Fibroblast of skin of back (primary cell): ENCODE data around the gene AUTS2.
"Not testable (repeated sequence)": the region's sequence is repeated elsewhere in the genome, so short reads cannot be mapped to it uniquely, and the experiment has no call there.

Source experiments
- DNase-seq: peaks from one replicate; pipeline ENCODE4 v3.0.0-alpha.2; 2013

AUTS2 gene

DNA sequence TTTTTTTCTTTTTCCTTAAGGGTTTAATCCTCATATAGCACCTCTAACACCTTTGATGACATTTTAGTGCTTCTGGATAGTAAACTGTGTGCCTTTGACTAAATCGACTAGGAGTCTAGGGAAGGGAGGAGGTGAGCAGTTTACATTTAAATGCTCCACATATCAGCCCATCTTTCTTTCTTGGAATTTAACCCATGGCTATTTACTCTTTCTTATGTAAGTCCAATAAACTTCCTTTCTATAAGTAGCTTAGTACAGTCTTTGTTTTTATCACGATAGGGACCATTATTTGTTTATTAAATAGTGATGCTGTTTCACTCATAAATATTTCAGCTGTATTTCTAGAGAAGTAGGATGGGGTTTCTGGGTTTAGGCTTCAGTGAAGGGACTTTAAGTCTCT lies 669.9 kb downstream of the AUTS2 start:
- DNase-seq, result no peak

- no peak for DNase-seq
These were observed 671.9 kb downstream of the AUTS2 start for GRCh38 chr7:70270149-70270548.

DNA sequence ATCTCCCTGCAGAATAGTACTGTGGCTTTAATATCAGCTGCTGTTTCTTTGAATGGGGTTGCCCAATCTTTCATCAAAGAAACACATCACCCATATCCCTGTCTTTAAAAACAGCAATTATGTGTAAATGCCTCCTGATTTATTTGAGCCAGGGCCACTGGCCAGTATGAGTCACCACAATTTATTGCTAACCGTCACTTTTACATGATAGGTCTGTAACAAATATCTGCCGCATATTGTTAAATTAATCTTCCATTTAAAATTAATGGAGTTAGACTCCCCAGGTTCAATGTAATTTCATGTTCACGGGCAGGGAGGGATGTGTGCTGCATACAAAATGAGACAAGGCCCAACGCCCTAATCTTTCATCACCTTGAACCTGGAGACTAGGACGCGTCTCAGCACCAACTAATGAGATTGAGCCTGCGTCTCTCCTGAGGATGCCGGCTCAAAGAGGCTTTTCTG lies 673.4 kb downstream of the AUTS2 start:
- no peak for DNase-seq

- not testable (repeated sequence) for DNase-seq
These were observed 677.3 kb downstream of the AUTS2 start for GRCh38 chr7:70275570-70275969.

DNA sequence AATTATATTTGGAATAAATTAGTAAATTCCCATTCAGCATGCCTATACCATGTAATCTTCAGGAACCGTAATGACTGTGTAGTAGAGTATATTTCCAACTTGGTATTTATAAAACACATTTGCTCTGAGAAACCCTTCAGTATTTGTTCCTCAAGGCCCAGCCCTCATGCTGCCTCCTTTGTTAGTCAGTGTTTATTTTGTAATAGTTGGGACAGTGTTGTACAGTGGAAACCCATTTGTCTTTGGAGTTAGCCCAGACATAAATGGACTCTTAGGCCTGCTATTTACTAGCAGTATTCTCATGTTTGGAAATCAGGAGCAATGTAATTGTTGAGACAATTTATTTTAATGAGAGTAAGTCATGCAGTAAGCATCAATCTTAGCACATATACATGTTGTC lies 686.9 kb downstream of the AUTS2 start:
- DNase-seq, result no peak

DNA sequence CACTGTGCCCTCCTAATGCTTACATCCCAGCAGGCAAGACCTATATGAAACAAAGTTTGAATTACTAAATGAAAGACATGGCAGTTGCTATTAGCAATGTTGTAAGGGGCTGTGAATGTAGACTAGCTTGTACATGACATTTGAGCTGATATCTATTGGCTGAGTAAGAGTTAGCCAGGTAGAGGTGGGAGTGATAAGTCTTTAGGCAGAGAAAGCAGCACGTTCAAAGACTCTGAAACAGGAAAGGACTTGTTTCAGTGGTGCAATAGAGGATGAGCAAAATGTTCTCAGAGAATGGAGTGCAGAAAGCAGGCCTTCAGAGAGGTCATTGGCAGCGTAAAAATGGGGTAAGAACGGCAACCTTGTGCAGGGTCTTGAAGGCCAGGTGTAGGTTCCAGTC lies 687.6 kb downstream of the AUTS2 start:
- DNase-seq, result no peak

GRCh38 chr7:70288781-70289456 lies 690.6 kb downstream of the AUTS2 start:
- DNase-seq, result peak; percentile 32

- DNase-seq, result no peak
These were observed 694.4 kb downstream of the AUTS2 start for GRCh38 chr7:70292716-70293115.

DNA sequence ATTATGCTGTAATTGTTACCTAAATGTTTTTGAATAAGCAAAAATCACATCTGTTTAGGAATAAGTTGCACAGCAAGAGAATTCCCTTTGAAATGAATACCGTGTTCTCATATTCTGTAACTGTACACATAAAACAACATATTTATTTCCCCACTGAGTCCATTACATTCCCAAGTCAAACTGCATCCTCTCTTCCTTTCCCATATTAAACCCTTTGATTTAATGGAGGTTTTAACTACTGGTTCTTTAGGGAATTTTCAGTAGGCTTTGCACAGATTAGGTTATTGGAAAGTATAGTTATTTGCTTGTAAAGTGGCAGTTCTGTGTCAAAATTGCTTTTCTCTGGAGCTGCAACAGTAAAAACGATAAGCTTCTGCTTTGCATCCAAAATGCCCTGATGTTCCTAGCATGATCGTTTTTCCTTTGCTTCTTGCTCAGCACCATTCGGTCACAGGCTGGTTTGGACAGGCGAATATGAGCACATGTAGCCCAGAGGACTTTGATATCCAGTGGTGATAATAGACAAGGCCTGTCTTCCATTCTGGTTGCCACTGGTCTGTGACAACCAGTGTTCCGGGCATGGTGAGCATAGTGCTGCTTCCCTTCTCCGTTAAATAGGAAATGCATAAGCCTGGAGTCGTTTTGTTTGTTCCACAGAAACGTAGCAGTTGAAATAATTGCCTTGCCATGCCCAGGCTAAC lies 696.1 kb downstream of the AUTS2 start:
- DNase-seq, result no peak

DNA sequence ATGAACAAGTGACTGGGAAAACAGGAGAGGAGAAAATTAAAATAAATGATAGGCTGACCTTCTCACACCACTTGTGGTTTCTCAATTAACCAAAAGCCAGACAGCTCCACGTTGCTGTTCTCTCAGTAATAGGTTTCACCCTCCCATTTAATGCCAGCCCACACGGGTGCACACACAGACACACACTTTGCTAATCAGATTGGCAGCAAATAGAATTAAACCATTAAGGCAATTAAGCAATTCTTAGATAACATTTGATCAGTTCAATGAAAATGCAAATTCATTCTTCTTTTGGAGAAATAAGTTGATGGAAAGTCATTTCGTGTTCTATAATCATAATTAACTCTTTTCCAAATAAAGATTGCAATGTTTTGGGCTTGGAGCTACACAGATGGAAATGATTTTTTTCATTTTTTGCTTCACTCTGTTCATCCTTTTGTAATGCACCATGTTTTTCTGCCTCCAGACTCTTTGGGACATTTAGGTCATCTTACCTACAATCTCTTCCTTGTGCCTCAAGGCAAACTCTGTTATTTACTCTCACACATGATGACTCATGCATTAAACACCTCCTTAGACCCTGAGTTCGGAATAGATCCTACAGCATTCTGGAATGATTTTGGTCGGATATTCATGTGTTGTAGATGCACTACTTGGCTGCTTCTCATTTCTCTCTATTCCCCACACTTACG lies 700.7 kb downstream of the AUTS2 start:
- DNase-seq, result no peak

- no peak for DNase-seq
These were observed 701.2 kb downstream of the AUTS2 start for GRCh38 chr7:70299472-70299807.

GRCh38 chr7:70301673-70302185 lies 703.5 kb downstream of the AUTS2 start:
- DNase-seq, result no peak

- no peak for DNase-seq
These were observed 705.0 kb downstream of the AUTS2 start for GRCh38 chr7:70303309-70303708.

DNA sequence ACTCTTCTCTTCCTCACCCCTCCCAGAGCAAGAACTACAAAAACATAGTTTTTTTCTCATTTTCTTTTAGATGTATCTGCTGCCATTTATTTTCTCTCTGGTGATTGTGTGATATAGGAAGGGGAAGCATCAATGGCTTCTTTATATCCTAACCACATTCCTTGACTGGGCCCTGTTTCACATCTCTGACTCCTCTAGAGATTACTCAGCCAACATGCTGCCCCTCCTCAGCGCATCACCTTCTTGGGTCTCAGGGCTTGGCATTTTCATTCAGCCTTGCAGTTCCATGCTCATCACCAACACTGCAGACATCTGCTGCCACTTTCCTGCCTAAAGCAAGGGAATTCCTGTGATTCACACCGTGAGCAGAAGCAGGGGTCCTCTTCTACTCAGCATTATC lies 705.5 kb downstream of the AUTS2 start:
- DNase-seq, result no peak

DNA sequence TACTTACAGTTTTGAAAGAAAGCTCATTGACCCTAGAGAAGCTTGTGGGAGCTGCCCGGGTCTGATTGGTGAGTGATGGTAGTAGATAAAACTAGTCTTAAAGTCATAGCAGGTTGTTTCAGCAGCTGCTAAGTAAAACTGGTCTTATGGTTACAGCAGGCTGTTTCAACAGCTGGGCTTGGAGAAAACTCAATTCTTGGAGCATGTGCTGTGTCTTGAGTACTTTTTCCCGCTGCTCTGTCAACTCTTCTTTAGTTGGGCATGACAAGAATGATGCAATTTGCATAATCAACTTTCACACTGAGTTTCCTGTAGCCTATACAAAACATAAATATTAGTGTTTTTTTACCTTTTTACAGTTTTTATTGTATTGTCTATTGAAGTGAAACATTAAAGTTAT lies 707.9 kb downstream of the AUTS2 start:
- DNase-seq, result no peak

DNA sequence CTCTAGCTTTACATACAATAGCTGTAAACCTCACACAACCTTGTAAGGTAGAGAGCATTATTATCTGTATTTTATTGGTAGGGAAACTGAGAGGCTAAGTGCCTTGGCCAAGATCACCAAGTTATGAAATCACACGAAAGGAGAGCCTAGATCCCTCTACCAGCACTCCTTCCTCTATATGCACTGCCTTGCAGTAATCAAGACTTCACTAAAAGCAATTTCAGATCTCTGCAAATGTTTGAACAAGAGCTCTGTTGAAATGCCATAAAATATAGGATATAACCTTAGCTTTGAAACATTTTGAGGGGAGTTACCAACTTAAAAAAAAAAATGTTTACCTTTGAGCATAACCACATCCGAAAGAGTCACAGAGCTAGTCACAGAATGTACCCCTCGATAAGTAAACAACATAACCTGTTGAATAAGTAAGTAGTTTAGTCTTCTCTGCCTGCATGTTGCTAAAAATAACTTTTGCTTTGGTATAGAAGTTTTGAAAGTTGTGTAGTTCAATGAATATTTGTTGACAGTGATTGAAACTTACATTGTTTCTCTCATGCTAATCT lies 709.4 kb downstream of the AUTS2 start:
- no peak for DNase-seq

DNA sequence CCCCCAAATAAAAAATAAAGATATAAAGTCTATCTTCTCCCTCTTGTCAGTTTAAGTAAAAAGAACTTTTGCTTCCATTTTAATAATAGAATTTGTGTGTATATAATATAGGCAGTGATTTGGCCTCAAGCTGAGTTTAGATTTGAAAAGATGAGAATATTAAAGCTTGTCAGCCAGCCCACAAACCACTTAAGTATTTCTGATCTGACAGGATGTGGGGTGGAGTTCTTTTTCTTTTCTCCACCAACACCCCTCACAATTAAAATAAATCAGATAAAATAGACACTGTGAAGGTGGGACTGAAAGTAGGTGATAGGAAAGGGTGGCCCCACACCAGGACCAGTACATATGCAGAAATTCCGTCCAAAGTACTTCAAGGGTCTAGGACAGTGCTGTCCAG lies 714.1 kb downstream of the AUTS2 start:
- no peak for DNase-seq

DNA sequence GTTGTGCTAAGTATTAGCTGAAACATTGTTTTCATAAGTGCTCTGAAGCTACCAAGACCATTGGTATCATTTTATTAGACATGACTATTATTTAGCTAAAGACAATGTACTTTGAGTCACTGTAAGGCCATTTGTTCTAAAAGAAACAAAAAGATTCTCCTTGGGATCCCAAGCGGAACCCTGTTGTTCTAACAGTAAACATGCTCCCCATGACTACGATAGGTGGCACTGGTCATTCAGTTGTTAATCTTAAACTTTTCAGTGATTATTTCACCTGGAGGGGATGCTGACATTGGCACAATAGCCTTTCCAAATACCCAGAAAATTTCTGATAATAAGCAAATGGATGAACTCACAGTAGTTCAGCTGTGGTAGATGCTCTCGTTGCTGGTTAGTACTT lies 715.0 kb downstream of the AUTS2 start:
- DNase-seq, result no peak

DNA sequence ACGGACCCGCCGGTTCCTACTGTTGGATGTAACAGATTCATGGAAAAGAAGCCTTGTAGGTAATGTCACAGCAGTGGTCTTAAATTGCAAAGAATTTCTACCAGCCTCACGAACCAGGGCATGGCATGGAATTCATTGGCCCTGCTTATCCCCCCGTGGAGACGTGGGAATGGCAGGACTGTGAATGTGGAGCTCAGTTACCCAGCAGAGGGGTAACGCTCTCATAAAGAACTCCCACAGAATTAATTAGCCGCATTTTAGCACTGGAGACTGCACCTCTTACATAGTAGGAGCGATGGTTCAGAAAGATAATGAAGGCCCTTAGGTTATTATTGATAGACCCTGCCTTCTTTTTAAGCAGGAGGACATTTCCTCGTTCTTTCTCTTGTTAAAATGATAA lies 715.4 kb downstream of the AUTS2 start:
- no peak for DNase-seq

DNA sequence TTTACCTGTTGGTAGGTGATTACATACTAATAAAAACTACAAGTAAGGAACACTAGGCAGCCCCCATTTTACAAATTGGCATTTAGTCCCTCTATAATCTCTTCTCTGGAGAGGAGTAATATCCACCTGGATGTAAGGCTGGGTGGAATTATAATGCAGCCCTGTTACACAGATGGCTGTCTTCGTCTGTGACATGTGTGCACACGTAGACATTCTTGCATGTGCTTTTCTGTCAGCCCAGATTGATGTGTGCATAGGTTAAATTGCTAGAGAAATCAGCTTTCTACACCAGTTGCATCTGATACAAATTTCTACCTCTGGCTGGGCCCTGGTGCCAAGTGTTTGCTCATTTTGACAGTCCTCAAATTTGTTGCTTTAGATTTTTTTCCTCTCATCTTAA lies 715.9 kb downstream of the AUTS2 start:
- no peak for DNase-seq

DNA sequence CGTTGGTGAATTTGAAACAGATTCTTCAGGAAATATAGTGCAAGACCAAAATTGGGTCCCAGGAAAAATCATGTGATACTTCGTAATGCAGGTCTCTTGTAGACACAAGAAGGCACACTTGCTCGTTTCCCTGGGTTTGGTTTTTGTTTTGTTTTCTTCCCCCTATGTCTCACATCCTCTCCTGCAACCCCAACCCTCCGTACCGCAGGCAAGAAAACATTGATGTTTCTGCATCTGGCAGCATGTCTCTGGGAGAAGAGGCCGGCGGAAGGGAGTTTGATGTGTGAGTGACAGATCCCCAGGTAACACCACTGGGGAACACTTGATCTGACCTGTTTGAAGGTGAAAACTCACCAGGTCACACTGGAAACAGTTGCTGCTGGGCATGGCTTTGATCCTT lies 718.5 kb downstream of the AUTS2 start:
- DNase-seq, result no peak

DNA sequence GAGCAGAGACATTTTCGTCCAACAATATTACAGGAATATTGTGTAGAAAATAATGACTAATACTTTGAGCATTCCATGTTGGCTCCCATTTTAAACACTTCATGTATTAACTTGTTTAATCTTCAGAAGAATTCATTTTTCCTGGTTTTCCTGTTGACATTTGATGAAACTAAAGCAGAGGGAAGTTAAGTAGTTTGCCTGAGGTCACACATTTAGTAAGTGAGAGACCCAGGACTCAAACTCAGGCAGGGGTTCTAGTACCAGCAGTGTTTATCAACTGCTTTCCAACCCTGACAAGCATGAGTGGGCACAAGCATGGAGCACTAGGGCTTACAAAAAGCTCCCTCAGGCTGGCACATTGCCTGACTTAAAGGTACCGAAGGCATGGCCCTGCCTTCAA lies 719.1 kb downstream of the AUTS2 start:
- DNase-seq, result peak; percentile 64

DNA sequence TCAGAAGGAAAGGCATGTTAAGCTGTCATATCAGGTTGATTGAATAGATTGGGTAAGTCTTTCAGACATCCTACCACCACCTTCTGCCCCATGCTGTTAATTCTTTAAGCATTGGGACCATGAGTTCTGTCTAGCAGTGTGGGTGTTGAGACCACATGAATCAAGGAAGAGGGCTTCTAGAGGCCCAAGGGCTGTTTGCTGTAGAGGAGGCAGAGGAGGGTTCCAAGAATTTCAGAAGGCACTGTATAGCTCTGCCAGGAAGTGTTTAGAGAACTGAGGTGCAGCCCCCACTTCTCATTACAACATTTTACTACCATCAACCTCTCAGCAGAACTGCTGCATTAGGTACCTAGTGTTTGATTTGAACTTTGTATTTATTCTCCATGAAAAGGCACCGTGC lies 720.2 kb downstream of the AUTS2 start:
- DNase-seq, result no peak
